GM19240 (cell line): ENCODE results near the gene LCORL.
"Not testable (repeated sequence)": the region's sequence is repeated elsewhere in the genome, so short reads cannot be mapped to it uniquely, and the experiment has no call there.

ENCODE experiments used
- DNase-seq: peaks from one replicate; pipeline ENCODE4 v3.0.0; 2011; ENCODE audit warnings: low spot score; ENCODE audit not compliant: insufficient read length

Gene LCORL

GRCh38 chr4:18020145-18020670 is 1.3 kb downstream of the LCORL start:
- DNase-seq: no peak

GRCh38 chr4:18014269-18014668 is 7.3 kb downstream of the LCORL start:
- DNase-seq: no peak

- no peak for DNase-seq
These were observed 8.6 kb downstream of the LCORL start for GRCh38 chr4:18012807-18013462.

GRCh38 chr4:18012134-18012806 is 9.3 kb downstream of the LCORL start:
- no peak for DNase-seq

- DNase-seq: no peak
These were observed 13.9 kb downstream of the LCORL start for GRCh38 chr4:18007625-18008024.

- DNase-seq: not testable (repeated sequence)
These were observed 15.1 kb downstream of the LCORL start for GRCh38 chr4:18006432-18006831.

GRCh38 chr4:17997129-17997528 is 24.4 kb downstream of the LCORL start:
- DNase-seq: no peak

- no peak for DNase-seq
These were observed 26.4 kb downstream of the LCORL start for GRCh38 chr4:17995165-17995564.

GRCh38 chr4:17985832-17986231 is 35.7 kb downstream of the LCORL start:
- DNase-seq: no peak

GRCh38 chr4:17981063-17981462 is 40.5 kb downstream of the LCORL start:
- DNase-seq: no peak

GRCh38 chr4:17968721-17969120 is 52.8 kb downstream of the LCORL start:
- DNase-seq: no peak

GRCh38 chr4:17967078-17967477 is 54.5 kb downstream of the LCORL start:
- DNase-seq: no peak

GRCh38 chr4:17966312-17966711 is 55.2 kb downstream of the LCORL start:
- no peak for DNase-seq

- no peak for DNase-seq
These were observed 57.0 kb downstream of the LCORL start for GRCh38 chr4:17964576-17964975.

GRCh38 chr4:17962171-17962570 is 59.4 kb downstream of the LCORL start:
- DNase-seq: no peak

GRCh38 chr4:17961249-17961648 is 60.3 kb downstream of the LCORL start:
- DNase-seq: no peak

- no peak for DNase-seq
These were observed 63.4 kb downstream of the LCORL start for GRCh38 chr4:17958181-17958580.

- DNase-seq: no peak
These were observed 63.9 kb downstream of the LCORL start for GRCh38 chr4:17957688-17958087.

- no peak for DNase-seq
These were observed 65.3 kb downstream of the LCORL start for GRCh38 chr4:17956245-17956644.

- DNase-seq: no peak
These were observed 76.3 kb downstream of the LCORL start for GRCh38 chr4:17945303-17945702.

- no peak for DNase-seq
These were observed 79.8 kb downstream of the LCORL start for GRCh38 chr4:17941731-17942130.

- DNase-seq: no peak
These were observed 82.5 kb downstream of the LCORL start for GRCh38 chr4:17939054-17939453.

- DNase-seq: no peak
These were observed 87.3 kb downstream of the LCORL start for GRCh38 chr4:17934286-17934685.
